NCI-H345 (cell line): ENCODE results near the gene CCDC187.
A peak's percentile ranks its signal among the peaks of the same experiment; 100 is the strongest.
"Not testable (repeated sequence)": the region's sequence is repeated elsewhere in the genome, so short reads cannot be mapped to it uniquely, and the experiment has no call there.

Experiments
- DNase-seq: peaks from one replicate; lab custom pipeline; 2025; lab: John Stamatoyannopoulos, UW

The CCDC187 gene

DNA sequence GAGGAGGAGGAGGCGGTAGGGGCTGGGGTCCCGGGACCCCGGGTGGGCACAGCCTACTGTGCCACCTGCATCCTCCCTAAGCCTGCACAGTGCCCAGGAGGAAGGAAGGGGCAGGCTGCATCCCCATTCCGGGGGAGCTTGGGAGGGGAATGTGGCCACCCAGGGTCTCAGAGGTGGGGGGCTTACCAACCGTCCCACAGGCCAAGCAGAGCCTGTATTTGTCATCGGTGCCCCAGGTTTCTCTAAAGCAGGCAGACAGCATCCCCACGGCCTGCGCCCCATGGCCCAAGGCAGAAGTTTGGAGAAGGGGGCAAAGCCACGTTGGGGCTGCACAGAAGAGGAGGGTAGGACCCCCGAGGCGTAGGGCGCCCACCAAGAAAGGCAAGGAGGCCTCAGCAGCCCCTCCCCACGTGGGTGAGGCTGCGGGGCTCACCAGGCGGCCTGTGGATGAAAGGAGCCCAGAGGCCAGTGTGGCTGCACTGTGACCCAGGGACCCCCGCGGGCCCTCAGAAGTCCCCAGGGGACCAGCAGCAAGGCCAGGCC is 22.9 kb upstream of the CCDC187 start:
- DNase-seq = no peak

DNA sequence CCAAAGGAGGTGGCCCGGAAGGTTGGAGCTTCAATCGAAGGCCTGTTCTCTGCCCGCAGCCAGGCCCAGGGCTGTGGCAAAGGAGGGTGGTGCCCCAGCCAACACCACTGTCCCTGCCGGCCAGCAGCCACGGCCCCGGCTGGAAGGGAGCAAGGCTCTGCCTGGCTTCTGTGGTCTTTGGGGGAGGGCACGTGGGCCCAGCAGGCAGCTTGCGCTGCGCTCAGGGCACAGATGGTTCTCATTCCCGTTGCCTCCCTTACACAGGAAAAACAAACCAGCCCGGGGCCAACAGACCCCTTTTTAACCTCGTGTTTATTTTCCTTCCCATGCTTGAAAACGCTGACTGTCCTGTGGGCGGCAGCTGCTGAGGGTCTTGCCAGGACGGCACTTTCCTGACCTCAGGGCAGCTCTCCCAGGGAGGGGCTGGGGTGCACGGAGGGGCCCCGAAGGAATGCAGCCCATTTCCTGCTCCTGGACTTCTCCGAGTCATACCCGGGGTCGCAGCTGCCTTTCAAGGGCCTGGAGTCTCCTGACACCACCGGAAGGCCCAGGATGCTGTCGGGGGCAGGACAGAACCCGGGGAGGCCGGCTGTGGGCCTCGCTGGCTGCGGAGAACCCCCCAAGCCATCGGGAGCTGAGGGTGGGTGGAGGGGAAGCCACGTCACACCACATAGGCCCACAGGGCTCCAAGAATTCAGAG is 22.3 kb upstream of the CCDC187 start:
- DNase-seq = no peak

- no peak for DNase-seq
Measured at GRCh38 chr9:136325358-136325757, 21.5 kb upstream of the CCDC187 start.

GRCh38 chr9:136324501-136325300 is 20.8 kb upstream of the CCDC187 start:
- DNase-seq = no peak

DNA sequence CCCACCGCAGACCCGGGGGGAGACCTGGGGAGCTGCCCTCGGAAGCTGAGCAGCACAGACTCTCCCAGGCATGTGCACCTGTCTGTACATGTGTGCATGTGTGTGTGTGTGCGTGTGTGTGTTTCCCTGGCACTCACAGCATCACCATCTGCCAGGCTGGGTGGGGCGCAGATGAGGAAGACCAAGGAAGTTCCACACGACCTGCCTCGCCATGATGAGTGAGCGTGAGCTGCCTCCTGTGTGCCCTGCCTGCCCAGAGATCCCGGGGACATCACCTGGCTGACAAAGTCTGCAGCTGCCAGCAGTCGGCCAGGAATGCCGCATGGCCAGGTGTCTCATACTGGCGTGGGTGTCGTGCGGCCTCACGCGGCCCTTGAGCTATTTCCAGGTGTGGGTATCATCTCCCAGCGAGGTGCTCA is 19.5 kb upstream of the CCDC187 start:
- peak; percentile 26 for DNase-seq

DNA sequence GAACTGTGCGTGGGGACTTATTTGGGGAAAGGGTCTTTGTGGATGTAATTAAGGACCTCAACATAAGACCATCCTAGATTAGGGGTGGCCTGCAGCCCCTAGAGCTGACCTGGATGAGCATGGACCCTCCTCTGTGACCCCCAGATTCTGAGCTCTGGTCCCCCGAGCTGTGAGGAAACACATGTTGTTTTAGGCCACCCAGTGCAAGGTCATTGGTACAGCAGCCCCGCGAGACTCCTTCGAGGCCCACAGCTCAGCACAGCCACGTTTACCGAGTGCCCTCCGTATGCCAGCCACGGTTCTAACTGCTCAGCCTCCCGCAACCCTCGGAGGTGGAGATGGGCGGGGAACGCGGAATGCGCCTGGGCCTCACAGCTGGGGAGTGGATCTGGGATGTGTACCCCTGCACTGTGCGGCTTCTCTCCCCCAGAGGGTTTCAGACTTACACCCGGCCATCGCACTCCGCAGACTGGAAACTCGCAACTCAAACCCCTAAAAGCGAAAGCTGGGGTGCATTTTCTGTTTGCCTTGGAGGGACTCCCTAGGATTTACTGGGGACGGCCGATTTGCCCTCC is 18.9 kb upstream of the CCDC187 start:
- DNase-seq = no peak

- no peak for DNase-seq
Measured at GRCh38 chr9:136321561-136321960, 17.7 kb upstream of the CCDC187 start.

- DNase-seq = not testable (repeated sequence)
Measured at GRCh38 chr9:136320972-136321371, 17.1 kb upstream of the CCDC187 start.

GRCh38 chr9:136319955-136320354 is 16.1 kb upstream of the CCDC187 start:
- DNase-seq = not testable (repeated sequence)

- DNase-seq = not testable (repeated sequence)
Measured at GRCh38 chr9:136319244-136319643, 15.3 kb upstream of the CCDC187 start.

DNA sequence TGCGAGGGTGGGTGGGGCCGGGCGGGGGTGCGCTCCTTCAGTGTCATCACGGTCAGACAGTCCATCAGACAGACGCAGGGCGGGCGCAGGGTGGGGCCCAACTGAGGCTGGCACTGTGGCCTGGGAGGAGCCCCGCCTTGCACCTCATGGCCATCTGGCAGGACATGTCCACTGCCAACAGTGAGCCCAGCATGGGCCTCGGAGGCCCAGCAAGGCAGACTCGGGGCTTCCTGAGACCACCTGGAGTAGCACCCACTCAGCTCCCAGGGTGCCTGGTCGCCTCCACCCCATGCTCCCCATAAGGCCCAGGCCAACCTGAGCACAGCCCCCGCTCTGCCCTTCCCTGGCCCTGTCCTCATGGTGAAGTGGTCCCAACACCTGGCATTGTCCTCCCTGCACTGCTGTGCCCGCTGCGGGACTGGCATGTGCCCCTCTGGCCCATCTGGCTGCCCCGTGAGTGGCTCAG is 14.9 kb upstream of the CCDC187 start:
- DNase-seq = no peak

GRCh38 chr9:136318111-136318775 is 14.3 kb upstream of the CCDC187 start:
- DNase-seq = no peak

GRCh38 chr9:136317695-136318094 is 13.8 kb upstream of the CCDC187 start:
- no peak for DNase-seq

GRCh38 chr9:136316896-136317676 is 13.2 kb upstream of the CCDC187 start:
- no peak for DNase-seq

- DNase-seq = no peak
Measured at GRCh38 chr9:136316271-136316751, 12.4 kb upstream of the CCDC187 start.

DNA sequence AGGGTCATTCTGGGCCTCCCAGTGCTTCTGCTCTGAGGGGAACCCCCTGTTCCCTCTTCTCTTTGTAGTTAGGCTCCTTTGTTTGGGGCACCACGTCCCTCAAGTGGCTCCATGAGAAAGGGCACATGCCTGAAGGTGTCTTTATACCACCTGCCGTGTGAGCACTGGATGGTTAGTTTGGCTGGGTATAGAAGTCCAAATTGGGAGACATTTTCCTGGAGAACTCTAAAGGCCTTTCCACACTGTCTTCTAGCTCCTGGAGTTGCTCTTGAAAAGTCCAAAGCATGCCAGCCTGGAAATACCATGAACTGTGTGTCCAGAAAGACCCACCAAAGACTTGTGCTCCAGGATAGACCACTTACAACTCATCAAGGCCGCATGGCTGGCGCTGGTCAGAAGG is 11.1 kb upstream of the CCDC187 start:
- no peak for DNase-seq

- no peak for DNase-seq
Measured at GRCh38 chr9:136314056-136314416, 10.1 kb upstream of the CCDC187 start.

DNA sequence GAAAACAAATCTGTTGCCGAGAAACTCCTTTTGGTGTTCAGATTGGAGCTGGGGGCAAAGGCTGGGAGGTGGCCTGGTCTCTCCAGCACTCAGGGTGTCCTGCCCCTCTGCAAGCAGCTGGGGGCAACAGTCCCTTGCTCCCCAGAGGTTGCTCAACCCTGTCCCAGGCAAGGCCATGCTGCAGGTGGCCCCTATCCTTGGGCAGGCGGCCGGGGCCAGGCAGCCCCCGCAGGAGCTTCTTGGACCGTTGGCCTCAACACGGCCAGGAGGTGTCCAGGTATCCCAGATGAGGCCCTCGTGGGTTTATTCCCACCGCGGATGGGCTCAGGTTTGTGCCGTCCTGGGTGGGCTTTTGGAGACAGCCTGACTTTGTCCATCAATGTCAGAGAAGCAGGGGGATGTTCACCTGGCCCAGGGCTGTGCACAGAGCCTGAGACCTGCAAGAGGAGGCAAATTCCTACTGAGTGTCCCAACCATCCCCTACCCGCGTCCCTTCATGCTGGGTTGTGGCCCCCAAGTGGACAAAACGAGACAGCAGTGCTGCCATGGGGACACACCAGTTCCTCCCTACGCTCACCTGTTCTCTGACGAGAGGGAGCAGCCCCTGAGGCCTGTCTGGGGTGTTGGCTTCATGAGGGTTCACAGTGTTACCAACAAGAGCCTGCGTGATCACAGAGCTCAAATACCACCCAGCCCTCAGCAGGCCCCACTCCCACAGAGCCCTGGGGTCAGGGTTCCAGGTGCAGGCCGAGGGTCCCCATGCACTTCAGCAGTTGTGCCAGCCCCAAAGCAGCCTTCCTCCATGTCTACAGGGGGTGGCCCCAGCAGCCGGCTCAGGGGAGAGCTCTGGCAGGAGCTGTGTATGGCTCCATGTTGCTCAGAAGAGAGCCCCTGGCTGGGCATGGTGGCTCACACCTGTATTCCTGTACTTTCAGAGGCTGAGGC is 9.5 kb upstream of the CCDC187 start:
- DNase-seq = no peak

- DNase-seq = peak; percentile 35
Measured at GRCh38 chr9:136312436-136312835, 8.5 kb upstream of the CCDC187 start.

- peak; percentile 65 for DNase-seq
Measured at GRCh38 chr9:136312009-136312375, 8.1 kb upstream of the CCDC187 start.
